ENCODE results near the gene PPFIA4.
A peak's percentile ranks its signal among the peaks of the same experiment; 100 is the strongest.

The PPFIA4 gene

DNA sequence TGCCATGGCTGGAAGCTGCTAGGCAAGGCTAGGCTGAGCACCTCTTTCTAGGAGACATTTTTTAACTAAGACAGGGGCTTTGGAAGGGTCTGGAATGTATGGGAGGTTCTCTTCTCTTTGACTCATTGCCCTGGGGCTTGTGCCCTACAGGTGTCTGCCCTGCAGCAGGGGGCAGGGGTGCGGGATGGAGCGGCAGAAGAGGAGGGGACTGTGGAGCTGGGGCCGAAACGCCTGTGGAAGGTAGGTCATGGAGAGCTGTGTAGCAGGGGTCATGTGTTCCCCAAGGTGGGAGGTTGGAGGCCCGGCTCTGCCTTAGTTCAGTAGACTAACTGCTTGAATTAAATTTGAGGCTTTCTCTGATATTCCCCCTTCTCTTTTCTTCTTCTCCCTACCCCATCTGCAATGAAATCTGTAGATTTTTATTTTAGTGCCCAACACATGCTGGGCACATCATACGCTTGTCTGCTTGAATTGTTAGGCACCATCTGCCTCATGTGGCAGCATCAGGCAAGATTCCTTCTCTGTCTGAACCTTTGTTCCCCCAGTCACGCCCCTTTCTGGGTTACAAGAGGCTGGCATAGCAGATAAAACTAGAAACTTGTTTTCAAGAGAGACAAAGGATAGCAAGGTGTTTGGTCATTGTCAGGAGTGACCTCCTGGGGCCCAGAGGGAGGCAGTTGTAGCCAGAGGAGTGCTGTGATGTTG lies 18.4 kb downstream of the PPFIA4 start:
- no peak for TF ChIP-seq YY1 (IDR thresholded peaks at IDR 0.05; ENCODE audit: insufficient read depth, insufficient read length)
- TF ChIP-seq SUZ12 (IDR thresholded peaks at IDR 0.05; ENCODE audit: extremely low read depth, insufficient read depth, insufficient read length) = no peak
- TF ChIP-seq ZNF274 (IDR thresholded peaks at IDR 0.05; ENCODE audit: low read depth, low read length) = no peak
- Histone ChIP-seq H3K9ac (ENCODE audit: insufficient read length, low read depth) (no peak overlapping the region), H3K27me3 (ENCODE audit: insufficient read depth, insufficient read length) (no peaks in the 10 kb centered on the region), H3K9me3 (ENCODE audit: insufficient read depth, low read length) (no peaks in the 10 kb centered on the region), H3K4me3 (ENCODE audit: insufficient read length, low read depth) (no peak overlapping the region), H3K36me3 (ENCODE audit: insufficient read depth, insufficient read length, low read length) (peaks cover 7% of the 10 kb centered on the region), H3K4me1 (ENCODE audit: insufficient read depth, insufficient read length) (peaks cover 17% of the 10 kb centered on the region)
- DNase-seq (ENCODE audit: low read depth, low spot score) = no peak

GRCh38 chr1:203045336-203045735 lies 19.0 kb downstream of the PPFIA4 start:
- Histone ChIP-seq H3K4me1 (ENCODE audit: insufficient read depth, insufficient read length) (peaks cover 14% of the 10 kb centered on the region), H3K27me3 (ENCODE audit: insufficient read depth, insufficient read length) (no peaks in the 10 kb centered on the region)

GRCh38 chr1:203045821-203046594 lies 19.7 kb downstream of the PPFIA4 start:
- DNase-seq (ENCODE audit: low read depth, low spot score) = no peak

More at GRCh38 chr1:203045336-203045735, 19.0 kb downstream of the PPFIA4 start:
- no peak overlapping the region for H3K9ac ChIP-seq (ENCODE audit: insufficient read length, low read depth)
- TF ChIP-seq SUZ12 (IDR thresholded peaks at IDR 0.05; ENCODE audit: extremely low read depth, insufficient read depth, insufficient read length) = no peak
- no peak for DNase-seq (ENCODE audit: low read depth, low spot score)
- H3K4me3 ChIP-seq (ENCODE audit: insufficient read length, low read depth) = no peak overlapping the region
- H3K36me3 ChIP-seq (ENCODE audit: insufficient read depth, insufficient read length, low read length) = peaks cover 10% of the 10 kb centered on the region
- H3K9me3 ChIP-seq (ENCODE audit: insufficient read depth, low read length) = no peaks in the 10 kb centered on the region

GRCh38 chr1:203046984-203047630 lies 20.8 kb downstream of the PPFIA4 start:
- Histone ChIP-seq H3K36me3 (ENCODE audit: insufficient read depth, insufficient read length, low read length) (peaks cover 10% of the 10 kb centered on the region), H3K4me3 (ENCODE audit: insufficient read length, low read depth) (no peak overlapping the region), H3K4me1 (ENCODE audit: insufficient read depth, insufficient read length) (peaks cover 12% of the 10 kb centered on the region), H3K9ac (ENCODE audit: insufficient read length, low read depth) (no peak overlapping the region), H3K27me3 (ENCODE audit: insufficient read depth, insufficient read length) (no peaks in the 10 kb centered on the region), H3K9me3 (ENCODE audit: insufficient read depth, low read length) (no peaks in the 10 kb centered on the region)
- DNase-seq (ENCODE audit: low read depth, low spot score) = no peak
- TF ChIP-seq YY1 (IDR thresholded peaks at IDR 0.05; ENCODE audit: insufficient read depth, insufficient read length) (no peak), SUZ12 (IDR thresholded peaks at IDR 0.05; ENCODE audit: extremely low read depth, insufficient read depth, insufficient read length) (no peak), ZNF274 (IDR thresholded peaks at IDR 0.05; ENCODE audit: low read depth, low read length) (no peak)

More at GRCh38 chr1:203045821-203046594, 19.7 kb downstream of the PPFIA4 start:
- H3K27me3 ChIP-seq (ENCODE audit: insufficient read depth, insufficient read length) = no peaks in the 10 kb centered on the region
- no peak overlapping the region for H3K4me3 ChIP-seq (ENCODE audit: insufficient read length, low read depth)
- H3K36me3 ChIP-seq (ENCODE audit: insufficient read depth, insufficient read length, low read length) = peaks cover 10% of the 10 kb centered on the region
- TF ChIP-seq SUZ12 (IDR thresholded peaks at IDR 0.05; ENCODE audit: extremely low read depth, insufficient read depth, insufficient read length) = no peak
- TF ChIP-seq ZNF274 (IDR thresholded peaks at IDR 0.05; ENCODE audit: low read depth, low read length) = no peak
- no peak for TF ChIP-seq YY1 (IDR thresholded peaks at IDR 0.05; ENCODE audit: insufficient read depth, insufficient read length)
- H3K4me1 ChIP-seq (ENCODE audit: insufficient read depth, insufficient read length) = peaks cover 12% of the 10 kb centered on the region
- H3K9ac ChIP-seq (ENCODE audit: insufficient read length, low read depth) = no peak overlapping the region
- no peaks in the 10 kb centered on the region for H3K9me3 ChIP-seq (ENCODE audit: insufficient read depth, low read length)

- Histone ChIP-seq H3K9ac (ENCODE audit: insufficient read length, low read depth) (peak overlapping the region; percentile 34), H3K9me3 (ENCODE audit: insufficient read depth, low read length) (no peaks in the 10 kb centered on the region), H3K4me1 (ENCODE audit: insufficient read depth, insufficient read length) (peaks cover 12% of the 10 kb centered on the region), H3K27me3 (ENCODE audit: insufficient read depth, insufficient read length) (no peaks in the 10 kb centered on the region), H3K4me3 (ENCODE audit: insufficient read length, low read depth) (no peak overlapping the region), H3K36me3 (ENCODE audit: insufficient read depth, insufficient read length, low read length) (peaks cover 10% of the 10 kb centered on the region)
- no peak for DNase-seq (ENCODE audit: low read depth, low spot score)
- TF ChIP-seq SUZ12 (IDR thresholded peaks at IDR 0.05; ENCODE audit: extremely low read depth, insufficient read depth, insufficient read length) (no peak), ZNF274 (IDR thresholded peaks at IDR 0.05; ENCODE audit: low read depth, low read length) (no peak), YY1 (IDR thresholded peaks at IDR 0.05; ENCODE audit: insufficient read depth, insufficient read length) (no peak)
These were observed 21.8 kb downstream of the PPFIA4 start for GRCh38 chr1:203048086-203048485.

DNA sequence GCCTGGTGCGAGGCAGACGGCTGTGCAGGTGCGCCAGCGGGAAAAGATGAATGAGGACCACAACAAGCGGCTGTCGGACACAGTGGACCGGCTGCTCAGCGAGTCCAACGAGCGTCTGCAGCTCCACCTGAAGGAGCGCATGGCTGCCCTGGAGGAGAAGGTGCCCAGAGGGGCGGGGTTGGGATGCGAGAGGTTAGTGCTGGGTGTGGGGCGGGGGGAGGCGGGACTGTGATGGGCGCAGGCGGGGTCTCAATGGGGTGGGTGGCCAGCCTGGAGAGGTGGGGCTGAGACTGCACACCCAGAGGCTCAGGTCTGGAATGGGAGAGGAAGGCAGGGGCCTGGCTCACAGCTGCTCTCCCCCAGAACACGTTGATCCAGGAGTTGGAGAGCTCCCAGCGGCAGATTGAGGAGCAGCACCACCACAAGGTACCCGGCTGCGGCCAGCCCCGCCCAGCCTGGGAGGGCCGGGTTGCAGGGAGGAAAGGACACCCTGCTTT lies 22.3 kb downstream of the PPFIA4 start:
- no peak for DNase-seq (ENCODE audit: low read depth, low spot score)
- H3K27me3 ChIP-seq (ENCODE audit: insufficient read depth, insufficient read length) = no peaks in the 10 kb centered on the region
- peaks cover 14% of the 10 kb centered on the region for H3K4me1 ChIP-seq (ENCODE audit: insufficient read depth, insufficient read length)
- H3K4me3 ChIP-seq (ENCODE audit: insufficient read length, low read depth) = no peak overlapping the region
- TF ChIP-seq SUZ12 (IDR thresholded peaks at IDR 0.05; ENCODE audit: extremely low read depth, insufficient read depth, insufficient read length) (no peak), YY1 (IDR thresholded peaks at IDR 0.05; ENCODE audit: insufficient read depth, insufficient read length) (no peak), ZNF274 (IDR thresholded peaks at IDR 0.05; ENCODE audit: low read depth, low read length) (no peak)
- no peaks in the 10 kb centered on the region for H3K9me3 ChIP-seq (ENCODE audit: insufficient read depth, low read length)
- peaks cover 10% of the 10 kb centered on the region for H3K36me3 ChIP-seq (ENCODE audit: insufficient read depth, insufficient read length, low read length)
- H3K9ac ChIP-seq (ENCODE audit: insufficient read length, low read depth) = peak overlapping the region; percentile 34

GRCh38 chr1:203049077-203049476 lies 22.8 kb downstream of the PPFIA4 start:
- TF ChIP-seq SUZ12 (IDR thresholded peaks at IDR 0.05; ENCODE audit: extremely low read depth, insufficient read depth, insufficient read length) (no peak), YY1 (IDR thresholded peaks at IDR 0.05; ENCODE audit: insufficient read depth, insufficient read length) (no peak), ZNF274 (IDR thresholded peaks at IDR 0.05; ENCODE audit: low read depth, low read length) (no peak)
- Histone ChIP-seq H3K9ac (ENCODE audit: insufficient read length, low read depth) (peak overlapping the region; percentile 34), H3K4me1 (ENCODE audit: insufficient read depth, insufficient read length) (peaks cover 19% of the 10 kb centered on the region), H3K4me3 (ENCODE audit: insufficient read length, low read depth) (no peak overlapping the region), H3K27me3 (ENCODE audit: insufficient read depth, insufficient read length) (no peaks in the 10 kb centered on the region), H3K36me3 (ENCODE audit: insufficient read depth, insufficient read length, low read length) (peaks cover 10% of the 10 kb centered on the region), H3K9me3 (ENCODE audit: insufficient read depth, low read length) (no peaks in the 10 kb centered on the region)
- no peak for DNase-seq (ENCODE audit: low read depth, low spot score)
